G401.6 (cell line): Measurements from ENCODE around the gene COL19A1.

Source experiments
- FAIRE-seq: peaks from 2 replicates; lab custom pipeline; 2012; peaks lifted over from hg19 to GRCh38; lab: Jason Lieb, UNC

The COL19A1 gene

DNA sequence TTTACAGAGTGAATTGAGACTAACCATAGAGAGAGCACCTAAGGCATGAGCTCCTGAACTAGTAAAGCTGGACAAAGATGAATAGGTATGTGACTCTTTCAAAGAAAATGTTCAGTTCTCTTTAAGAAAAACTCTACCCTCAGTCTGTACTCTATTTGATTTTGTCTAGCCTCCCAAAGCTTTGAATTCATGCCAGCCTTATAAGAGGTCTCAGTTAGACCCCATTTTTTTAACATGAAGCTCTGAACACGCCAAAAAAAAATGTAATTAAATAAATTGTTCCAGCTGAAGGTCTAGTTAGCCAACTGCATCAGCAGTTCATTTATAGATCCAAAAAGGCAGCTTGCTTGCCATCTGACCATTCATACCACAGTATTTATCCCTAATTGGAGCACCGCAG lies 365.0 kb downstream of the COL19A1 start:
- FAIRE-seq: no peak

DNA sequence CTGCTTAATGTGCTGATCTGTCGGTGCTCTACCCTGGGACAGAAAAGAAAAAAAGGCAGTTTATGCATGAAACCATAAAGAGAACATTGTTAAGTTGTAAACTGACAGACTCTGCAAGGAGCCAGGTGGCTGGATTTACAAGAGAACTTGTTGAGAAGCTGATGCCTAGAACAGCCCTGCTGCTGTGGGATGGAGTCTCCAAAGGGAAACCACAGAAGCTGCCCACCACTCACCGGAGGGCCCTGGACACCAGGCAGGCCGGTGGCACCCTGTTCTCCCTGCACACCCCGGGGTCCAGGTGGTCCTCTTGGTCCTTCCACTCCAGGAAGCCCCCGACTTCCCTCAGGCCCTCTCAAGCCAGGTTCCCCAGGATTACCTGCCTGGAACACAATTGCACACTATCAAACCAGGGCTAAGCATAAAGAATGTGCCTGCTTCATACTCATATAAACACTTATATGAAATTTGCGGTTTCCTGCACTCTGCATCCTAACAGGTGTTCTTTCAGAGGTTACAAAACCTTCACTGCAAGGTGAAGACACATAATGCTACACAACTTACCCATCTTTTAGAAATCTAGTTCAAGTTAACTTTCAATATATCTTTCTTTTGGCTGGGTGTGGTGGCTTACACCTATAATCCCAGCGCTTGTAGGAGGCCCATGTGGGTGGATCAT lies 368.3 kb downstream of the COL19A1 start:
- FAIRE-seq: no peak

DNA sequence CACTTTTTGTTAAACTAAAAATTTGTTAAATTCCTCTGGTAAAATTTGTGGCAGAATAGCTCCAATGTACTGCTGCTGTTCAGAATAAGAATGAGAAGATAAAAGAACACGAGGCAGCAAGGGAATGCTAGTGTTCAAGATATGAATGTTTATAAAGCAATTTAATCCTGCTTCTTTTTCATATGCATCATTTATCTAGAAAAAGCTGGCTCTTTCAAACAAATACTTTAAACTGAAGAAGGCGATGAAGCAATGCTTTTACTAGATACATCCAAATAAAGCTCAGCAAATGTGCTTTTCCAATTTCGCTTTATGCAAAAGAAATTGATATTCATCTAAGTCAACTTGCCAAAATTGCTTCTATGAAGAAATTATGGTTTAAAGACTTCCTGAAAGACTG lies 370.0 kb downstream of the COL19A1 start:
- FAIRE-seq: no peak

DNA sequence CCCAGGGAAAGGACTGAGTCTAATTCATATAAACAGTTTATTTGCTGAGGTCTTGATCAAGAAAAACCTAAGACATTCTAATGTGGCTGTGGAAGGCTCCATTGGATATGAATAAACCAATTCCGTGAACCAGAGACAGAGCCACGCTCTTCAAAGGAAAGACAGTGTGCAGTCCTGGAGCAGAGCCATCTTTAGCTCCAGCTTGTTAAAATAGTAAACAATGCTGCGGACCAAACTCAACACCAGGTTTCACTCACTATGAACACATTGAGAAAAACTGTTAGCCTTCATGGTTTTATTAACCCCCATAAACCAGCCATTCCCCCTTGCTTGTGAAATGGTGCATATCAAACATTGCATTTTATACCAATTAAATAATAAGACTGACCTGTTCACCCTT lies 374.7 kb downstream of the COL19A1 start:
- no peak for FAIRE-seq

DNA sequence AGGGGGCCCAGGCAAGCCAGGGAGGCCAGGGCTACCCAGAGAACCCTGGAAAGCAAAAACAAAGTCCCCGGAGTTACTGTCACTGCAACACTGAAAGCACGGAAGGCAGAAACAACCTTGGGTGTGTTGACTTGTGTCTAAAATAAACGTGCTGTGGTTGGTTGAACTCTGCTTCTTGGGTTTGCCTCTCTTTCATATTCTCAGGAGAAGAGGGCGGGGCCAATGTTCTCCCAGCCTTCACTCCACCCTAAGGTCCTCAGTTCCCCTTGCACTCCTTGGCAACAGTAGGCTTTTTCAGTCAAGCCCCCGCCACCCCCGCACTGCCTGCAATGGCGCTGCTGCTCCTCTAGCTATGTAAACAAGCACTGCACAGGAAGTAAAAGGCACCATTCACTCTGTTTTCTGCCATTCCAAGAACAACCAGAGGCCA lies 375.6 kb downstream of the COL19A1 start:
- FAIRE-seq: no peak

DNA sequence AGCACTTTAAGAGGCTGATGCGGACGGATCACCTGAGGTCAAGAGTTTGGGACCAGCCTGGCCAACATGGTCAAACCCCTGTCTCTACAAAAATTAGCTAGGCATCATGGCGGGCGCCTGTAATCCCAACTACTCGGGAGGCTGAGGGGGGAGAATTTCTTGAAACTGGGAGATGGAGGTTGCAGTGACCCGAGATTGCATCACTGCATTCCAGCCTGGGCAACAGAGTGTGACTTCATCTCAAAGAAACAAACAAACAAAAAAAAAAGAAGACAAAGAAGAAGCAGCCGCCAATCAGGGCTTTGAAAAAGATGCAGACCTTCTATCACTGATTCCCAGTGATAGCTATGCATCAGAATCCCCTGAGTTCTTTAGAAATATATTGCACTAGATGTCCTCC lies 379.8 kb downstream of the COL19A1 start:
- no peak for FAIRE-seq

DNA sequence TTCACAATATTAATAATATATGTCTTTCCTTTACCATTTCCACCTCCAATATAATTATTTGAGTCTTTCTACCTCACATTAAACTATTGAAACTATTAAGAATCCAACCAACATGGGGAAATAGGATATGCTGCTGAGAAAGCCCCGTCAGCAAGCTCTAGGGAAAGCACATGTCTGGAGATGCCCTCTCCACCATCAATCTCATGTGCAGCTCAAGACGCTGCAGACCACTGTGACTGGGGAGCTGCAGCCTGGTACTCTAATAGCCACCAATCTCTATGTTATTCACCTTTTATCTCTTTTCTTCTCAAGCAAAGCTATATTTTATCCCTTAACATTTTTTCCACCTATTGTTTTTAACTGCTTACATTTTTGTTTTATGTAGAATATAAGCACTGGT lies 386.2 kb downstream of the COL19A1 start:
- no peak for FAIRE-seq

DNA sequence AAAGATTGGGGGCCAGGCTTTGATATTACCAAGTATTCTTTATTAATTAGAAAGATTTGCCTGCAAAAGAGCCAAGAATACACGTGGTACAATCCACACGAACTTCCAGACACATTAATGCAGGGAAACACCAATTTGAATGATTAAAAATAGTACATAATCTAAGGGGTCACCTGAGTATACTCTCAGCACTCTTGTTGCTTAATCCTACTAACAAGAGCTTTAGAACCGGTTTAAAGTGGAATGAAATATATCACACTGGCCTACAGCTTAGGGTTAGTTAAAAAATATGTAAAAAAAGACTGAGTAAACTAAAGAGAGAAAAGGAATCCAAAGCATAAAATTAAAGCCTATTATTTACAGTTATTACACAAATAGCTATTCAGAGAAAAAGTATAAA lies 387.6 kb downstream of the COL19A1 start:
- no peak for FAIRE-seq

DNA sequence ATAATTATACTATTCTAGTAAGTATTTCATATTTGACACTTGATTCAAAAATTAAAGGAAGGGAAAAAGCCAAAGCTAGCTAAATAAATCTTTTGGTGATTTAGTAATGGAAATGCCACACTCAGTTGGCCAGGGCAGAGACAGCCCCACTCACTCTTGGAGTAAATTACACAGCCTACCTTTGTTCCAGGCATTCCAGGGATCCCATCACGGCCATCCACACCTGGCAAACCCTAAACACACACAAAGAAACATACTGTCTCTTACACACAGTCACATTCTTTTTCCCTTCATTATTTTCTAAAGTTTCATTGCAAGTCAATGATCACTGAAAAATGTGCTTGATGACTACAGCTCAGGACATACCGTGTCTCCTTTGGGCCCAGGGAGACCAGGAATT lies 388.4 kb downstream of the COL19A1 start:
- no peak for FAIRE-seq

DNA sequence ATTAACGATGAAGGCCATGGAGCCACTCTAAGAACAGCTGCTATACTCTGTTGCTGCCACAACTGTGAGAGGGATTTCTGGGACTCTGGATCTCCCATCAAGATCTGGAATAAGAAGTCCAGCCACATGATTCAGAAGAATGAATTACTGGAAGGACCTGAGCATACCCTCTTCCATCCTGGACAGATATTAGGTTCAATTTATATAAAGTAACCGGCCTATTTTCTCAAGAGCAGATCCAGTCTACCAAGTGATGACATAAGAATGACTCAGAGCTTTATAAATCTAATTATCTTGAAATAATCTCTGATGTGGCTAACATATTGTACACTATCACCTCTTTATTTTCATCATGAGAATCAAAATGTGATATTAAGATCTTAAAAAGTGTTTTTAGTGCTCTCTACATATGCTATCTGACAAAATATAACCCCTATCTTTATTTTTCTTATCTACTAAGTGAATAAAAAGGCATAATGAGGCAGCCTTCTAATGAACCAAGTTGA lies 391.5 kb downstream of the COL19A1 start:
- FAIRE-seq: no peak

DNA sequence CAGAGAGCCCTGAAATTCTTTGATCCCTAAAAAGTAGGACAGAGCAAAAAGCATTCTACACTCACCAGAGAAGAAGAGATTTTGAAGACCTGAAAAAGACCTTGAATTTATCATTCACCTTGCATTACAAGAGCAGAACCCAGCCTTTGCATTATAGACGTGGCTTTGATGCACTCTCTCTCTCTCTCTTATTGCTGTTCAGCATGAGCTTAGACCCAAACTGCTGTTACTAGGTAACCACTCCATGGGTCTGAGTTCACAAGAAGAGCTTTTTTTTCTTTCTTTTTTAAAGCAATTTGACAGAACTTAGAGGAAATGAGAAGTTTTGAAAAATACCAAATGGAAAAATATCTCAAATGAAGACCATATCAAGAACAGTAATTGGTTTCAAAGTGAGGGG lies 392.1 kb downstream of the COL19A1 start:
- FAIRE-seq: no peak
